Measurements from ENCODE around the gene LPIN2.

- TF ChIP-seq CTCF (IDR thresholded peaks at IDR 0.05), result no peak
- no peak for TF ChIP-seq POLR2A (IDR thresholded peaks at IDR 0.05)
Measured at GRCh38 chr18:3048820-3049349, 35.9 kb upstream of the LPIN2 start.

Data from gastroesophageal sphincter (tissue), 3 donors.